PC-3 (cell line): ENCODE data around the gene G6PD.
"Not testable (repeated sequence)": the region's sequence is repeated elsewhere in the genome, so short reads cannot be mapped to it uniquely, and the experiment has no call there.

Experiments
- CTCF ChIP-seq: fragments of 300-600 bp; sonication (generic); conservative IDR thresholded peaks from 2 replicates; pipeline ENCODE4 v1.5.1; 2017; ENCODE audit warnings: antibody characterized with exemption, low read depth, mild to moderate bottlenecking, low read length
- EZH2 ChIP-seq: fragments of 300-600 bp; sonication (generic); IDR thresholded peaks from one replicate; pipeline ENCODE4 v1.6.1; 2017; ENCODE audit warnings: antibody characterized with exemption, mild to moderate bottlenecking, low read length; ENCODE audit not compliant: unreplicated experiment

GRCh38 chrX:154584585-154585183, 38.0 kb upstream of the G6PD start, which contains the start of gene CTAG1A:
- not testable (repeated sequence) for TF ChIP-seq CTCF, EZH2
